Right hindlimb (tissue), 1 donor: ENCODE data around the gene MAGEA8.
"Not testable (repeated sequence)": the region's sequence is repeated elsewhere in the genome, so short reads cannot be mapped to it uniquely, and the experiment has no call there.

Experiments
- DNase-seq: peaks from one replicate; pipeline ENCODE4 v3.0.0-alpha.2; 2018

Gene MAGEA8

GRCh38 chrX:149908308-149908707, 27.3 kb downstream of the MAGEA8 start:
- DNase-seq, result no peak

- DNase-seq, result no peak
Measured at GRCh38 chrX:149908727-149909126, 27.7 kb downstream of the MAGEA8 start.

- DNase-seq, result no peak
Measured at GRCh38 chrX:149909324-149910177, 28.6 kb downstream of the MAGEA8 start.

GRCh38 chrX:149910178-149910695, 29.3 kb downstream of the MAGEA8 start:
- no peak for DNase-seq

GRCh38 chrX:149916745-149917392, 35.9 kb downstream of the MAGEA8 start:
- no peak for DNase-seq

GRCh38 chrX:149923836-149924235, 42.9 kb downstream of the MAGEA8 start:
- not testable (repeated sequence) for DNase-seq

- not testable (repeated sequence) for DNase-seq
Measured at GRCh38 chrX:149924434-149924833, 43.5 kb downstream of the MAGEA8 start.

GRCh38 chrX:149927245-149927963, 46.4 kb downstream of the MAGEA8 start:
- not testable (repeated sequence) for DNase-seq

- not testable (repeated sequence) for DNase-seq
Measured at GRCh38 chrX:149927964-149928258, 46.9 kb downstream of the MAGEA8 start.

GRCh38 chrX:149928635-149929034, 47.7 kb downstream of the MAGEA8 start:
- not testable (repeated sequence) for DNase-seq

GRCh38 chrX:149929400-149929799, 48.4 kb downstream of the MAGEA8 start, which contains the start of gene HSFX4:
Gene HSFX4, plus strand, starts transcription at chrX:149929573. Its CDS starts 72 bp downstream, at chrX:149929645.
- DNase-seq, result not testable (repeated sequence)

- not testable (repeated sequence) for DNase-seq
Measured at GRCh38 chrX:149931355-149931754, 50.4 kb downstream of the MAGEA8 start.

- not testable (repeated sequence) for DNase-seq
Measured at GRCh38 chrX:149932150-149932549, 51.2 kb downstream of the MAGEA8 start.

GRCh38 chrX:149932970-149933369, 52.0 kb downstream of the MAGEA8 start:
- DNase-seq, result not testable (repeated sequence)

- not testable (repeated sequence) for DNase-seq
Measured at GRCh38 chrX:149933547-149933946, 52.6 kb downstream of the MAGEA8 start.
